Measurements from ENCODE around the gene SLC22A17. TPM values are rescaled to one million over a fixed set of nuclear protein-coding genes. Genes with fewer than 3 reads are reported as not detected.

Gene SLC22A17
- total and polyA plus RNA-seq, 2 of the 13 experiments (the other 11 are each of a cell fraction or from before 2014, with no cell fraction given) = 0.95 to 1.1 TPM

GRCh38 chr14:23306412-23307145 lies 46.1 kb downstream of the SLC22A17 start, which contains the start of gene BCL2L2 (continued):
- TF ChIP-seq, protein P1, sequence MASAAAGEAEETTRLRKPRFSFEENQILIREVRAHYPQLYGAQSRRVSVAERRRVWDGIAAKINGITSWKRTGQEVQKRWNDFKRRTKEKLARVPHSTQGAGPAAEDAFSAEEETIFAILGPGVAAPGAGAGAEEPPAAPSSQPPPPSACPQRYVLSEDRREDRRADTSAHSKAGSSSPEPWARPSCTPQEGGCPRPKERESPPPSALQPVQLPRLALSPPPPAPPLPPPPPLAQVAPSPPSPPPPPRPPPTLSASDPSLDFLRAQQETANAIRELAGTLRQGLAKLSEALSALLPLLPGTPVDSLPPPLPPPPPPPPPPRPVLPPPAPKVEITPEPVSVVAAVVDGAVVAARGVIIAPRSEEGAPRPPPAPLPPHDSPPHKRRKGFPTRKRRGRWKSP (CRISPR knock-in tag; IDR thresholded peaks at IDR 0.05) = no peak
- peak; percentile 78 for TF ChIP-seq ZNF777 (CRISPR knock-in tag; IDR thresholded peaks at IDR 0.05)

- BruUV-seq (replicated peaks) = no TSS peak
- DNase-seq (ENCODE audit: low spot score) = peak; percentile 84
- POLR2A ChIA-PET = interaction anchor here (0.6 to 18.7 kb wide), 41 partner anchors 8 to 1792 kb away, joined by 3 to 1053 read pairs (median 5); partner anchors contain the start of genes ACIN1, AJUBA, AP1G2 and C14orf119
- CTCF ChIA-PET (ENCODE audit: low intra/inter-chr PET ratio, low total read pairs) = interaction anchor here (2.3 kb wide), 1 partner anchor 37 kb away, joined by 12 read pairs; no protein-coding TSS in a partner anchor
- H3K4me3 ChIP-seq (replicated peaks in 1 of 3; ENCODE audit: insufficient read depth in 1 of 3, low read depth in 2 of 3, low read length in 3 of 3) = peak within 1 kb of the TSS; percentile 61 to 88 (median 67)
- no peaks in the 10 kb centered on the region for H3K9me3 ChIP-seq (ENCODE audit: low read length)
- H3K79me2 ChIP-seq (ENCODE audit: insufficient read depth, low read length) = peaks cover 13% of the 10 kb centered on the region
- peak within 1 kb of the TSS; percentile 91 for H3K27ac ChIP-seq (ENCODE audit: extremely low read length, insufficient read depth, low read length)
- peak within 1 kb of the TSS; percentile 6 for H2AFZ ChIP-seq (ENCODE audit: low read length)
- in situ Hi-C loops (cut with HindIII; ENCODE audit: extremely low pct_ligation_motif_present, low pct_unique_long_range_greater_than_20kb) = loop anchor here (25.0 kb wide), 1 partner anchor 835 kb away; the partner anchor contains the start of genes EMC9, FITM1, PSME1 and PSME2
- no peak for FAIRE-seq
- H3K4me2 ChIP-seq (ENCODE audit: low read depth, low read length) = peak within 1 kb of the TSS; percentile 96
- H3K36me3 ChIP-seq (replicated peaks in 1 of 2; ENCODE audit: control insufficient read depth in 1 of 2, insufficient read depth in 2 of 2, low read length in 2 of 2) = peaks cover 3% of the 10 kb centered on the region in 2 experiments; a peak in 2 of 5 replicates
- H4K20me1 ChIP-seq (ENCODE audit: insufficient read depth, low read length) = no peaks in the 10 kb centered on the region
- H3K9ac ChIP-seq (ENCODE audit: insufficient read depth, low read depth, low read length) = peak within 1 kb of the TSS; percentile 82
- H3K4me1 ChIP-seq (ENCODE audit: insufficient read depth, low read length) = peaks cover 60% of the 10 kb centered on the region
- intact Hi-C loops (cut with micrococcal nuclease; ENCODE audit: unreplicated experiment) = loop anchor here (10.0 kb wide), 3 partner anchors 318 to 992 kb away; partner anchors contain the start of genes AJUBA, DCAF11, DHRS1 and NOP9
- WGBS (ENCODE audit: low lambda C conversion rate) = 3% methylated on average over 51 of the region's 81 CpGs
- no peaks in the 10 kb centered on the region; a peak in 1 of 5 replicates for H3K27me3 ChIP-seq (ENCODE audit: control insufficient read depth in 1 of 2, insufficient read depth in 2 of 2, low read length in 2 of 2)
- ATAC-seq = peak; percentile 57
- peak; percentile 35 for TF ChIP-seq TAF15 (IDR thresholded peaks at IDR 0.05; ENCODE audit: low read depth, low read length, poor library complexity, severe bottlenecking)
- TF ChIP-seq ZNF780A (CRISPR knock-in tag; IDR thresholded peaks at IDR 0.05) = no peak
- TF ChIP-seq ZNF879 (CRISPR knock-in tag; IDR thresholded peaks at IDR 0.05) = peak; percentile 91
- no peak for TF ChIP-seq ZNF572 (CRISPR knock-in tag; IDR thresholded peaks at IDR 0.05)
- TF ChIP-seq, protein P2, sequence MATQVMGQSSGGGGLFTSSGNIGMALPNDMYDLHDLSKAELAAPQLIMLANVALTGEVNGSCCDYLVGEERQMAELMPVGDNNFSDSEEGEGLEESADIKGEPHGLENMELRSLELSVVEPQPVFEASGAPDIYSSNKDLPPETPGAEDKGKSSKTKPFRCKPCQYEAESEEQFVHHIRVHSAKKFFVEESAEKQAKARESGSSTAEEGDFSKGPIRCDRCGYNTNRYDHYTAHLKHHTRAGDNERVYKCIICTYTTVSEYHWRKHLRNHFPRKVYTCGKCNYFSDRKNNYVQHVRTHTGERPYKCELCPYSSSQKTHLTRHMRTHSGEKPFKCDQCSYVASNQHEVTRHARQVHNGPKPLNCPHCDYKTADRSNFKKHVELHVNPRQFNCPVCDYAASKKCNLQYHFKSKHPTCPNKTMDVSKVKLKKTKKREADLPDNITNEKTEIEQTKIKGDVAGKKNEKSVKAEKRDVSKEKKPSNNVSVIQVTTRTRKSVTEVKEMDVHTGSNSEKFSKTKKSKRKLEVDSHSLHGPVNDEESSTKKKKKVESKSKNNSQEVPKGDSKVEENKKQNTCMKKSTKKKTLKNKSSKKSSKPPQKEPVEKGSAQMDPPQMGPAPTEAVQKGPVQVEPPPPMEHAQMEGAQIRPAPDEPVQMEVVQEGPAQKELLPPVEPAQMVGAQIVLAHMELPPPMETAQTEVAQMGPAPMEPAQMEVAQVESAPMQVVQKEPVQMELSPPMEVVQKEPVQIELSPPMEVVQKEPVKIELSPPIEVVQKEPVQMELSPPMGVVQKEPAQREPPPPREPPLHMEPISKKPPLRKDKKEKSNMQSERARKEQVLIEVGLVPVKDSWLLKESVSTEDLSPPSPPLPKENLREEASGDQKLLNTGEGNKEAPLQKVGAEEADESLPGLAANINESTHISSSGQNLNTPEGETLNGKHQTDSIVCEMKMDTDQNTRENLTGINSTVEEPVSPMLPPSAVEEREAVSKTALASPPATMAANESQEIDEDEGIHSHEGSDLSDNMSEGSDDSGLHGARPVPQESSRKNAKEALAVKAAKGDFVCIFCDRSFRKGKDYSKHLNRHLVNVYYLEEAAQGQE (IDR thresholded peaks at IDR 0.05; ENCODE audit: borderline replicate concordance in 1 of 2, low read depth in 1 of 2, low read length in 2 of 2) = peak in 1 of 2 experiments; percentile 42; a peak in 1 of 4 replicates
- TF ChIP-seq, protein P3, sequence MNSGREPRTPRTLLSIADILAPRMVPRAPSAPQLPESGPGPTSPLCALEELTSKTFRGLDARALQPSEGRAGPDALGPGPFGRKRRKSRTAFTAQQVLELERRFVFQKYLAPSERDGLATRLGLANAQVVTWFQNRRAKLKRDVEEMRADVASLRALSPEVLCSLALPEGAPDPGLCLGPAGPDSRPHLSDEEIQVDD (CRISPR knock-in tag; IDR thresholded peaks at IDR 0.05; ENCODE audit: borderline replicate concordance) = 0 out of 2 replicates have a peak, but pooled peaks have one; percentile 41
- peak; percentile 99 for TF ChIP-seq ZNF674 (CRISPR knock-in tag; IDR thresholded peaks at IDR 0.05; ENCODE audit: low read depth)
- no peak for TF ChIP-seq HNRNPUL1 (IDR thresholded peaks at IDR 0.05; ENCODE audit: low read depth, low read length)
- peak; percentile 36; the same call in 1 of the 2 replicates for TF ChIP-seq NCOA2 (CRISPR knock-in tag; IDR thresholded peaks at IDR 0.05)
These were observed 50.1 kb downstream of the SLC22A17 start, which contains the start of gene PPP1R3E for GRCh38 chr14:23302290-23303225. TSS of gene PPP1R3E (minus strand) at chr14:23302859. CDS start at chr14:23302576, 283 bp downstream.
